Measurements from ENCODE around the gene SAE1.
A peak's percentile ranks its signal among the peaks of the same experiment; 100 is the strongest.

The SAE1 gene

GRCh38 chr19:47107202-47107952 is 23.3 kb upstream of the SAE1 start:
- peak; percentile 70 for DNase-seq

DNA sequence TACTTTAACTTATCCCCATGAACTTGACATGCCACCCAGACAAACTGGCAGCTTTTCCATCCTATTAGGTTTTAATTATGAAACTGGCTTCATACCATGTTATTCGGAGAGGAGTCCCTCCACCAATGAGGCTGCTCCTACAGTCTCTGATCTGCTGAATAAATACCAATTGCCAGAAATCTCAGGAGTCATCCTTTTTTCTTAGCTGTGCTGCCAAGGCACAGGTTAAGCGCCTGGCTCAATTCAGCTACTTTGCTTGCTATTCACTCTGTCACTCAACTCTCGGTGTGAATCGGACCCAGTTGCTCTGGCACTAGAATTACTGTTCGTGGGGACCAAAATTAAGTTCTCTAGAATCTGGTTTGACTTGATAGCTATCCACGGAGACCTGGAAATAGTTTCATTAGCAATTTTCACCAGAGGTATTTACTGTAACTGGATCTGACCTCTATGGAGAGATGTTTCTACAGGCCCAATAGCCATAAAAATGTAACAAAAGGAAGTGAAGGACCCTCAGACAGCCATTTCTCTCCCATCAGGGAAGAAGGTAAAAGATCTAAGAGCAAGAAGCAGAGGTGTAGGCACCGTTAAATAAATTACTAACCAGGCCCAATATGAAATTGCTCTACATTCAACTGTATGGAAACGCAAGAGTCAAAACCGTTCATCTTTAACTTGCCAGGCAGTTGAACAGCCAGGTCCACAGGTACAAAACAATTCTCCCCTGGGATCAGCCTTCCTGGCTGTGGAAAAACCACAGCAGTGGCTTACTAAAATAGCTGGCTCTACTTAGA is 22.5 kb upstream of the SAE1 start:
- no peak for DNase-seq

GRCh38 chr19:47109177-47109540 is 21.5 kb upstream of the SAE1 start:
- DNase-seq: no peak

- DNase-seq: peak; percentile 80
Observed at GRCh38 chr19:47109541-47110375, 20.9 kb upstream of the SAE1 start.

DNA sequence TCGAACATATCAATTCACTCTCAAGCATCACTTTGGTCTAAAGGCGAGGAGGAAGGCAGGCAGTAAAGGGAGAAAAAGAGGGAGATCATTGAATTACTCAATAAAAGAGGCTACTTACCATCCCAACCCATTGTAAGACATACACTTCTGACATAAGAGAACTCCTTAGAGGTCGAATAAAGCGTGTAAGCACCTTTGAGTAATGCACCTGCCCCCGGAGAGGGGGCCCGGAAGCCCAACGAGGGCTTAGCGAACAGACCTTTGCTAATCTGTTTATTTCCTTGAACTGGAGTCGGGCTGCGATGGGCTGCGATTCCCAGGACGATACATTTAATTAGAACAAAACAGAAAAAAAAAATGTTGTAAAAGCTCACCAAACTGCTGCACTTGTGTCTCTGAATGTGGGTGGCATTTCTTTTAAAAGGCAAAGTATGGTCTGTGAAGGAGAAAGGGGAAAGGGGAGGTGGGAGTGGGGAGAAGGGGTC is 20.1 kb upstream of the SAE1 start:
- DNase-seq: peak; percentile 77

- DNase-seq: peak; percentile 85
Observed at GRCh38 chr19:47111006-47111621, 19.5 kb upstream of the SAE1 start.

DNA sequence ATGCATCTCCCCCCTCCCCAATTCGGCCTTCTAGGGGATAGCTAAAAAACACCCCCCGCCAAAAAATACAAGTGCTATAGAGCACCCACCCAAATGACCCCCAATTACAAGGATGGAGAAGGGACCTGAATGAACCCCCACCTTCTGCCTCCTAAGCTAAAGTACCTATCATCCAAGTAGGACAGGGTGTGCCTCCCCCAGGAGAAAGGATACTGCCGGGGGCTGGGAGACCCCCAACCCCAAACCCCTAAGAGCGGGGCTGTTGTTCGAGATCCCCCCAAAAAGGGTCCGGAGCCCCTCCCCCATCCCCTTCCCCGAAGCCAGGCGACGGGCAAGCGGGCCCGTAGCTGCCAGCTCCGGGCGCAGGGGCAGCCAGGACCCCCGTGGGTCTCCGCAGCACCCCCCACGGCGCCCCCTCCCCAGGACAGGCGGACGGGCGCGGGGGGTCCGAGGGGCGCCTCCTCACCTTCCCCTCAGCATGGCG is 18.9 kb upstream of the SAE1 start:
- no peak for DNase-seq

DNA sequence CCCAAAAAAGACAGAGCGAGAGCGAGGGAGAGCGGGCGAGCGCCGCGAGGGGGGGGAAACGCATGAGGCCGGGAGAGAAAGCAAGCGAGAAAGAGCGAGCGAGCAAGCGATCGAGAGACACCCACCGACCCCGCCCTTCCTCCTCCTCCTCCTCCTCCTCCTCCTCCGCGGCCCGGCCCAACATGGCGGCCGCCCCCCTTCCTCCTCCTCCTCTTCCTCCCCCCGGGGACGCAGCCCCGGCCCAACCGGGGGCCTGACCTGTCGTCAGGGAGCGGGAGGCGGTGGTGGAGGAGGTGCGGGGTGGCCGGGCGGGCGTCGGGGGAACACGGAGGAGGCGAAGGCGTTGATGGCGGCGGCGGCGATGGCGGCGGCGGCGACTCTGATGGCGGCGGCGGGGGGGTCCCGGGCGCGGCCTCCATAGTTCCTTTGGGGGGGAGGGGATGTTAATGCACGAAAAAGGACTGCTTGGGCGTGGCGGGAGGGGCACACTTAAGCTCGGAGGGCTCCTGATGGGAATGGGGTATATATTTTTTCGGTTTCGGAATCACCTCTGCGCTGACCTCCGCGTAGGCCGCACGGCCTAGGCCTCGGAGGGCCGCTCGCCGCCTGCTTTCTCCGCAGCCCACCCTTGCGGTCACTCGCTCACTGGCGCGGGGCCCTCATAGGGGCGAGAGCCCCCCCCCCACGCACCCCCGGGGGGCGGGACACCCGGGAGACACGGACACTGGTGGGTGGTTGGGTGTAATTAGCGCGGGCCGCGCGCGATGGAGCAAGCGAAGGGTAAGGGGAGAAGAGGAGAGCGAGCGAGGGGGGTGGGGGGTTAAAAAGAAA is 18.3 kb upstream of the SAE1 start:
- peak; percentile 94 for DNase-seq

GRCh38 chr19:47112997-47113849 is 17.4 kb upstream of the SAE1 start, which contains the start of gene ZC3H4:
TSS of gene ZC3H4 (minus strand) at chr19:47113776. CDS start at chr19:47112584, 1,192 bp downstream.
- peak; percentile 98 for DNase-seq

DNA sequence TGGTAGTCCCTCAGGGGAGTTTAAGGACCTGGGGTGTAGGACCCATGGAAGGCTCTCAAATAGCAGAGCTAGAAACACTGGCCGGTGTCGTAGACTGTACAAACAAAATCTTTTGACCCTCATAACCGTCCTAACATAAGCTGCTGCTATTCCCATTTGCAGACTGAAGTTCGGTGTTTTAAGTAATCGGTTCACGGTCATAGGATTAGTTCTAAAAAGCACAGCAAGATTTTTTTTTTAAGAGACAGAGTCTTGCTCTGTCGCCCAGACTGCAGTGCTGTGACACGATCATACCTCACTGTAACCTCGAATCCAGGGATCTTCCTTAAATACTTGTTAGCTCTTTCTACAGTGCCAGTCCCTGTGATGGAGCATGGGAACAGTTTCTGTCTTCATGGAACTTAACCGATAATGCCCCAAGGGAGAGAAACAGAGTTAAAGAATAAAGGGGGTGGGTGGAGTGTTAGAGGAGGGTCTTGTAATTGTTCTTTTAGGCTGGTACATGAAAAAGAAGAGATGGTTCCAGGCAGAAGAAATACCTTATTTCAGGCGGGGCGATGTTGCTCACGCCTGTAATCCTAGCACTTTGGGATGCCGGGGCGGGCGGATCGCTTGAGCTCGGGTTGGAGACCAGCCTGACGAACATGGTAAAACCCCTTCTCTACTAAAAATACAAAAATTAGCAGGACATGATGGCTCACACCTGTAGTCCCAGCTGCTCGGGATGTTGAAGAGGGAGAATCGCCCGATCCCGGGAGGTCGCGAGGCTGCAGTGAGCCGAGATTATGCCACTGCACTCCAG is 16.6 kb upstream of the SAE1 start:
- no peak for DNase-seq

DNA sequence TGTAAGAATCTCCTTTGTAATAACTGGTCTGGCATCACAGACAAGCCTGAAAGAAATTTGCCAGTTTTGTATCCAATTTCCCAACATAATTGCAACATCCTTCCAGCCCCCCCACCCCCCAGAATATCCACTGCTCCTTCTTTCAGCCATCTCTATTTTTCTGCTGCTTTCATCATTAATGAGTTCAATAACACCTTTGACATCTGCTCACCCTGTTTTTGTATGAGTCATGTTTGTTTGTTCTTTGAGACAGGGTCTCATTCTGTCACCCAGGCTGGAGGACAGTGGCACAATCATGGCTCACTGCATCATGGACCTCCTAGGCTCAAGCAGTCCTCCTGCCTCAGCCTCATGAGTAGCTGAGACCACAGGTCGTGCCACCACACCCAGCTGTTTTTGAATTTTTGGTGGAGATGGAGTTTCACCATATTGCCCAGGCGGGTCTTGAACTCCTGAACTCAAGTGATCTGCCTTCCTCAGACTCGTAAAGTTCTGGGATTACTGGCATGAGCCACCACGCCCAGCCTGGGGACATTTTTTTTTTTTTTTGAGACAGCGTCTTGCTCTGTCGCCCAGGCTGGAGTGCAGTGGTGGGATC is 10.1 kb upstream of the SAE1 start:
- DNase-seq: no peak

- no peak for DNase-seq
Observed at GRCh38 chr19:47122359-47123335, 8.0 kb upstream of the SAE1 start.

DNA sequence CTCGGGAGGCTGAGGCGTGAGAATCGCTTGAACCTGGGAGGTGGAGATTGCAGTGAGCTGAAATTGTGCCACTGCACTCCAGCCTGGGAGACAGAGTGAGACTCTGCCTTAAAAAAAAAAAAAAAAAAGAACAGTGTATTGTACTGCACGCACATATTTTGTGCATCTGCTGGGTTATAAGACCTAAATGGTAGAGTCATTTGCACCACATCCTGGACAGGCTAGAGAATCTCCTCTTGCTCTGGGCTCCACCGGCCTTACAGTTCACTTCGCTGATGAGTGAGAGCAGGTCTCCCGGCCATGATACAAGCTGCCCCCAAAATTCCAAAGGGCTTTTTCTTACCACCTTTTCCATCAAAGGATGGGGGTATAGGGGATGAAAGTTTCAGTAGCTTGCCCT is 7.2 kb upstream of the SAE1 start:
- no peak for DNase-seq

DNA sequence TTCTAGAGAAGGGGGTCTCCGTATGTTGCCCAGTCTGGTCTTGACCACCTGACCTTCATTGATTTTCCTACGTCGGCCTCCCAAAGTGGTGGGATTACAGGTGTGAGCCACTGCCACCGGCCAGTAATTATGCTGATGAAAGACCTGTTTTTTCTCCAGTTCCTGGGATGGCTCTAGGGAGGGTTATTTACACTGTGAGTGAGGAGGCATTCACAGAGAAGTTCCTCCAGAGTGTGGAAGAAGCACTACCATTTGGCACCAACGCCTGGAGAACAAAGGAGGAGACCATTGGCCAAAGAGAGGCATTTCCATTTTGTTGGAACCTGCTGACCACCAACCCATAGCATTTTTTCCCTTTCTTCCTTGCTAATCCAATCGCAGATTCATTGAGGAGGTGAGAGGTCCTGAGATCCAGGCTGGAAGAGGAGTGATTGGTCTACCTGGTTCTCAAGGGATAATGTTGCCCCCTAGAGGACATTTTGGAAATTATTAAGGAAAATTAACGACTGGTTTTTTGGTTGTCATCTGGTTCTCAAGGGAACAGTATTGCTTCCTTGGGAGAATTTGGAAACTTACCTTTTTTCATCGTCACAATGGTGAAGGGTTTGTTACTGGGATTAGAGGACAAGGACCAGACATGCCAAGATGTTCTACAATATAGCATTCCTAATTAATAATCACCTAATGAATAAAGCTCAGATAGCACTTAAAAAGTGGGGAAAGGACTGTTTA is 5.5 kb upstream of the SAE1 start:
- DNase-seq: peak; percentile 68

DNA sequence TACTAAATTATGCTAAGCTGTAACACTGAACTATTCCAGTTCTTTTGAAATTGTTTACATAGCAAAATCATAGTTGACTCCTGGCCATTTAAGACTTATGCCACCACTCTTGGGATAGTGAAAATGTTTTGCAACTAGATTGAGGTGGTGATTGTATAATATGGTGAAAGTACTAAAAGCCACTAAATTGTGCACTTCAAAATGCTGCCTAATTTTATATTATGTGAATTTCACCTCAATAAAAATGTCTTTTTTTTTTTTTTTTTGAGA is 5.0 kb upstream of the SAE1 start:
- DNase-seq: no peak

DNA sequence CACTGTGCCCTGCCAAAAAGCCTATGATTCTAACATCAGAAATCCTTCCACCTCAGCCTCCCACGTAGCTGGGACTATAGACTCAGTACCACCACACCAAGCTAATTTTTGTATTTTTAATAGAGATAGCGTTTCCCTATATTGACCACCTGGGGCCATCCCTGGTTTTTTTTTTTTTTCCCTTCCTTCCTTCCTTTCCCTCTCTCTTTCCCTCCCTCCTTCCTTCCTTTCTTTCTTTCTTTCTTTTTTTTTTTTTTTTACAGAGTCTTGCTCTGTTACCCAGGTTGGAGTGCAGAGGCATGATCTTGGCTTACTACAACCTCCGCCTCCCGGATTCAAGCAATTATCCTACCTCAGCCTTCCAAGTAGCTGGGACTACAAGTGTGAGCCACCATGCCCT is 1.1 kb upstream of the SAE1 start:
- DNase-seq: no peak

DNA sequence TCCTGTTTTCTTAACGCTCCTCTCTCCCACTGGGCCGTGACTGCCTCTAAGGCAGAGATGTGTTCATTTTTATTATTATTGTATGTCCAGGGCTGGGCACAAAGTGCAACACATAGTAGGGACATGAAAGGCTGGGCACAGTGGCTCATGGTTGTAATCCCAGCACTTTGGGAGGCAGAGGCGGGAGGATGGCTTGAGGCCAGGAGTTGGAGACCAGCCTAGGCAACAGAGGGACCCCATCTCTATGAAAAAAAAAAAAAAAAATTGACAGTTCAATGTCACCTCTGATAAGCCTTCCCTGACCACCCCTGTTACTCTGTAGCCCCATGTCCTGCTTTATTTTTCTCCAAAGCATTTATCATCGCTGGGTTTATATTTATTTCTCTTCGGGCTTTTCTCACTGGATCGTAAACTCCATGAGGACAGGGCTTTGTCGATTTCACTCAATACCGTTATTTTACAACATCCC is 481 bp upstream of the SAE1 start:
- no peak for DNase-seq

Measured in activated CD8-positive, alpha-beta memory T cell treated with anti-CD3 and anti-CD28 coated beads for 24 hours (primary cell).